Measurements from ENCODE around the gene CRTAC1. TPM values are rescaled to one million over a fixed set of nuclear protein-coding genes. Genes with fewer than 3 reads are reported as not detected.

The CRTAC1 gene
- total and polyA plus RNA-seq, 9 of the 15 experiments (the other 6 are each of a cell fraction or from before 2014, with no cell fraction given), result not detected

DNA sequence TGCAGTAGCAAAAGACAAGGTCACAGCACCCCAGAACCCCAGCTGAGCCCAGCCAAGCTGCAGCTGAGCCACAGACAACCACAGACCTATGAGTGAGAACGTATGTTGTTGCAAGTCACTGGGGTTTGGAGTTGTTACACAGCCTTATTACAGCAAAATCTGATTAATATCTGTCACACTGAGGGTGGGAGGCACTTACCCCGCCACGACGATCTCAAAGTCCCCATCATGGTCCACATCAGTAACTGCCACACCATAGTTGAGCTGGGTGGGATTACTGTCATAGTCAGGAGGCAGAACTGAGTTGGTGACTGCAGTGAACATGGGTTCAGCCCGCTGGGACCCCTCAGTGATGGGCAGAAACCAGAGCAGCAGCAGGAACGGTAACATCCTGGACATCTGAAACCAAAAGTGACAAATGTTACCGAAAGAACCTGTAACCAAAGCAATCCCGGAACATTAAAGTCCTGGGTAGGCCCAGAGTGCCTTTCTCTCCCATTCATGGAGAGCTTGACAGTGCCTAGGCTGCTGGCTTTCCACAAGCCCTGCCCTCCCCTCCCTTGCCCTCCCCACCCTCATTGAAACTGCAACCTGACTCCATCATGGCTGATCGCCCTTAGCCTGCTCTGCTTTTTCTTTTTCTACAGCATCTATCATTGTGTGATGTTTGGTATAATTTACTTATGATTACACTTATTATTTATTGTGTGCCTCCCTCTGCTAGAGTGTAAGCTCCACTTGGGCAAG is 19.3 kb downstream of the CRTAC1 start (continued):
- TF ChIP-seq, protein P1, sequence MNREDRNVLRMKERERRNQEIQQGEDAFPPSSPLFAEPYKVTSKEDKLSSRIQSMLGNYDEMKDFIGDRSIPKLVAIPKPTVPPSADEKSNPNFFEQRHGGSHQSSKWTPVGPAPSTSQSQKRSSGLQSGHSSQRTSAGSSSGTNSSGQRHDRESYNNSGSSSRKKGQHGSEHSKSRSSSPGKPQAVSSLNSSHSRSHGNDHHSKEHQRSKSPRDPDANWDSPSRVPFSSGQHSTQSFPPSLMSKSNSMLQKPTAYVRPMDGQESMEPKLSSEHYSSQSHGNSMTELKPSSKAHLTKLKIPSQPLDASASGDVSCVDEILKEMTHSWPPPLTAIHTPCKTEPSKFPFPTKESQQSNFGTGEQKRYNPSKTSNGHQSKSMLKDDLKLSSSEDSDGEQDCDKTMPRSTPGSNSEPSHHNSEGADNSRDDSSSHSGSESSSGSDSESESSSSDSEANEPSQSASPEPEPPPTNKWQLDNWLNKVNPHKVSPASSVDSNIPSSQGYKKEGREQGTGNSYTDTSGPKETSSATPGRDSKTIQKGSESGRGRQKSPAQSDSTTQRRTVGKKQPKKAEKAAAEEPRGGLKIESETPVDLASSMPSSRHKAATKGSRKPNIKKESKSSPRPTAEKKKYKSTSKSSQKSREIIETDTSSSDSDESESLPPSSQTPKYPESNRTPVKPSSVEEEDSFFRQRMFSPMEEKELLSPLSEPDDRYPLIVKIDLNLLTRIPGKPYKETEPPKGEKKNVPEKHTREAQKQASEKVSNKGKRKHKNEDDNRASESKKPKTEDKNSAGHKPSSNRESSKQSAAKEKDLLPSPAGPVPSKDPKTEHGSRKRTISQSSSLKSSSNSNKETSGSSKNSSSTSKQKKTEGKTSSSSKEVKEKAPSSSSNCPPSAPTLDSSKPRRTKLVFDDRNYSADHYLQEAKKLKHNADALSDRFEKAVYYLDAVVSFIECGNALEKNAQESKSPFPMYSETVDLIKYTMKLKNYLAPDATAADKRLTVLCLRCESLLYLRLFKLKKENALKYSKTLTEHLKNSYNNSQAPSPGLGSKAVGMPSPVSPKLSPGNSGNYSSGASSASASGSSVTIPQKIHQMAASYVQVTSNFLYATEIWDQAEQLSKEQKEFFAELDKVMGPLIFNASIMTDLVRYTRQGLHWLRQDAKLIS (CRISPR knock-in tag; IDR thresholded peaks at IDR 0.05), result no peak
- no peak for TF ChIP-seq FOXA3 (CRISPR knock-in tag; conservative IDR thresholded peaks at IDR 0.05 in 1 of 2, IDR thresholded peaks at IDR 0.05 in 1 of 2)
- TF ChIP-seq ESRRB (CRISPR knock-in tag; IDR thresholded peaks at IDR 0.05; ENCODE audit: borderline replicate concordance), result no peak
- TF ChIP-seq, protein P2, sequence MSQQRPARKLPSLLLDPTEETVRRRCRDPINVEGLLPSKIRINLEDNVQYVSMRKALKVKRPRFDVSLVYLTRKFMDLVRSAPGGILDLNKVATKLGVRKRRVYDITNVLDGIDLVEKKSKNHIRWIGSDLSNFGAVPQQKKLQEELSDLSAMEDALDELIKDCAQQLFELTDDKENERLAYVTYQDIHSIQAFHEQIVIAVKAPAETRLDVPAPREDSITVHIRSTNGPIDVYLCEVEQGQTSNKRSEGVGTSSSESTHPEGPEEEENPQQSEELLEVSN (IDR thresholded peaks at IDR 0.05; ENCODE audit: borderline replicate concordance in 1 of 2, extremely low read depth in 1 of 2, insufficient read depth in 1 of 2, insufficient read length in 1 of 2, low read depth in 1 of 2, low read length in 1 of 2, poor library complexity in 1 of 2, severe bottlenecking in 1 of 2), result no peak
- TF ChIP-seq, protein P3, sequence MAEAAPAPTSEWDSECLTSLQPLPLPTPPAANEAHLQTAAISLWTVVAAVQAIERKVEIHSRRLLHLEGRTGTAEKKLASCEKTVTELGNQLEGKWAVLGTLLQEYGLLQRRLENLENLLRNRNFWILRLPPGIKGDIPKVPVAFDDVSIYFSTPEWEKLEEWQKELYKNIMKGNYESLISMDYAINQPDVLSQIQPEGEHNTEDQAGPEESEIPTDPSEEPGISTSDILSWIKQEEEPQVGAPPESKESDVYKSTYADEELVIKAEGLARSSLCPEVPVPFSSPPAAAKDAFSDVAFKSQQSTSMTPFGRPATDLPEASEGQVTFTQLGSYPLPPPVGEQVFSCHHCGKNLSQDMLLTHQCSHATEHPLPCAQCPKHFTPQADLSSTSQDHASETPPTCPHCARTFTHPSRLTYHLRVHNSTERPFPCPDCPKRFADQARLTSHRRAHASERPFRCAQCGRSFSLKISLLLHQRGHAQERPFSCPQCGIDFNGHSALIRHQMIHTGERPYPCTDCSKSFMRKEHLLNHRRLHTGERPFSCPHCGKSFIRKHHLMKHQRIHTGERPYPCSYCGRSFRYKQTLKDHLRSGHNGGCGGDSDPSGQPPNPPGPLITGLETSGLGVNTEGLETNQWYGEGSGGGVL (CRISPR knock-in tag; IDR thresholded peaks at IDR 0.05), result no peak
- TF ChIP-seq, protein P4, sequence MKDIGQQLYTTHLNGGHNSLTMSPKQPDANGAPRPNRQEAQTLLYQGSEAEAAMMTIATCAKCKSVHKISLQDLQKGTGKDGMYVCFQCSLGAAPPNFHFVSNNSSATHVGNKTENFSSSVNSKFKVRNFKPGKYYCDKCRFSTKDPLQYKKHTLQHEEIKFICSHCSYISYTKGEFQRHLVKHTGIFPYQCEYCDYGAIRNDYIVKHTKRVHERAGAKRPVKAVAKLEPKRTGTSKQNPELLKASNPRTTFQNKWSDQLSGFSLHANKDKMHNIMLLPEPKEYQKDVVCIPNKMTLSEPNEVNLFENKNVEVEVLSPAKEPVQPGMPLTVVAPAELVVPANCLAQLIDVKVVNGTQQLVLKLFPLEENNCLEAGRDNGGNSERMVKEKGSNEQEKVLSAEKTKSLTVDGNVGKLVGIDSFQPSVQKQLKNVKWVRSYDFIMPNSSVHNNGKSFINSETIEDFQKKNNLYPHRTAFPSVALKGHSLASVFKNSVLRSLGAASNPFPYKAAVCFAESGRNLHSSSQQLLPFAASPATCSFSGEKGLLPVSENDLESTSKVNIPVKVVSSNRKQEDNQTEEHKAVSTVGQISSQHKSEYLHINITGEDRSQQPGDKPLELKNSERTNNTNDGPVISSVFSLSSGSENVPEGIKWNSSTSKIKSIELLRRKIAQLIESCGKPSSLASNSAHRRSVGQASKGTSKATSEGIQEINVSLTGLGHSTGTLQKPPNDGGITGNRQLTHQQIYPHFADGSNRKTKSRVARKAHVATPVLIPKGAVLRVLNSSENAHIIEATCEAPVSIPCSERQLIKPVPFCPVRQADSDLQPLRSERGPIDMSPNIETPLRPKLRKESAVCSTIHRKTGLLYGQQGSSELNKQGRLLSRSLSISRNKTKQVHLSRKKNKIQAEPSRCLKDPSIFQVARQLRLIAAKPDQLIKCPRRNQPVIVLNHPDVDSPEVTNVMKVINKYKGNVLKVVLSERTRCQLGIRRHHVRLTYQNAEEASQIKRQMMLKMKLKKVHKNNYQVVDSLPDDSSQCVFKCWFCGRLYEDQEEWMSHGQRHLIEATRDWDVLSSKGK (CRISPR knock-in tag; IDR thresholded peaks at IDR 0.05), result no peak
- TF ChIP-seq NCOA1 (IDR thresholded peaks at IDR 0.05; ENCODE audit: low read depth), result no peak
